ENCODE measurements around the gene HOXA11. TPM values are rescaled to one million over a fixed set of nuclear protein-coding genes. Genes with fewer than 3 reads are reported as not detected.

The HOXA11 gene
- total RNA-seq, 1 donor from 2014 or later: not detected

DNA sequence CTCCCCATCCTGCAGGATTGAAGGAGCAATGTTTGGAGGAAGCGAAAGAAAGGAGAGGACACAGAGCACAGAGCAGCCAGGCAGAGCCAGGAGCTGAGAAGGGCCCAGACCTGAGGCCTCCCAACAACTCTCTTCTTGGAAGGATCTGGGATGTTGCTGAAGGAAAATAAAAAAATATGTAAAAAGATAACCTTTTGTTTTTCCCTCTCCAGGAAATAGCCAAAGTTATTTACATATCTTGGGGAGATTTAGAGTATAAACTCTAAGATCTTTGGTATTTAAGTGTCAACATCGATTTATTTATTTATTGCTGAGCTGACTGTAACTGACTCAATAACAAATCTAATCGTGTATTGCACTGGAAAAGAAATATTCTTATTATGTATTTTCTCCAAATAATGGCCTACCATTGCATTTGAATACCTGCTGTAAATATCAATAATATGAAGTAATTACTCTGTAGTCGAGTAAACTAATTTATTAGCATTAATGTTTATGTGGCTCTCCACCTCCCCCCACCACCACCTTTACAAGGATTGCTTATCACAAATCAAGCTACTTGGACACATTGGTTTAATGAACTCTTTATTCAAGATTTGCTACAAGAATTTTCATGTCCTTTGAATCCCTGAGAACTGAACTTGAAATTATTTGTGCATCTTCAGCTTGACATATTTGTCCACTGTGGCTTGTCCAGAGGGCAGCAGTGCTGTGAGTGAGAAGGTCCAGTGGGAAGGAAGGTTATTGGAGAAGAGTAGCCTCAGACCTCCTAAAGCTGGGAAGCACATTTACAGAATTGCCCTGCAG lies 1.8 kb upstream of the HOXA11 start:
- Mint-ChIP-seq H3K36me3 (ENCODE audit: low read depth) (no peaks in the 10 kb centered on the region), H3K27me3 (ENCODE audit: insufficient read depth) (peaks cover 86% of the 10 kb centered on the region), H3K4me3 (no peak overlapping the region), H3K4me1 (ENCODE audit: low read depth) (no peaks in the 10 kb centered on the region), H3K9me3 (no peaks in the 10 kb centered on the region), H3K27ac (no peak overlapping the region)
- no peak for DNase-seq (ENCODE audit: low spot score)
- intact Hi-C loops (cut with micrococcal nuclease): loop anchor here (5.0 kb wide), 1 partner anchor 55 kb away; the partner anchor contains the start of gene EVX1

DNA sequence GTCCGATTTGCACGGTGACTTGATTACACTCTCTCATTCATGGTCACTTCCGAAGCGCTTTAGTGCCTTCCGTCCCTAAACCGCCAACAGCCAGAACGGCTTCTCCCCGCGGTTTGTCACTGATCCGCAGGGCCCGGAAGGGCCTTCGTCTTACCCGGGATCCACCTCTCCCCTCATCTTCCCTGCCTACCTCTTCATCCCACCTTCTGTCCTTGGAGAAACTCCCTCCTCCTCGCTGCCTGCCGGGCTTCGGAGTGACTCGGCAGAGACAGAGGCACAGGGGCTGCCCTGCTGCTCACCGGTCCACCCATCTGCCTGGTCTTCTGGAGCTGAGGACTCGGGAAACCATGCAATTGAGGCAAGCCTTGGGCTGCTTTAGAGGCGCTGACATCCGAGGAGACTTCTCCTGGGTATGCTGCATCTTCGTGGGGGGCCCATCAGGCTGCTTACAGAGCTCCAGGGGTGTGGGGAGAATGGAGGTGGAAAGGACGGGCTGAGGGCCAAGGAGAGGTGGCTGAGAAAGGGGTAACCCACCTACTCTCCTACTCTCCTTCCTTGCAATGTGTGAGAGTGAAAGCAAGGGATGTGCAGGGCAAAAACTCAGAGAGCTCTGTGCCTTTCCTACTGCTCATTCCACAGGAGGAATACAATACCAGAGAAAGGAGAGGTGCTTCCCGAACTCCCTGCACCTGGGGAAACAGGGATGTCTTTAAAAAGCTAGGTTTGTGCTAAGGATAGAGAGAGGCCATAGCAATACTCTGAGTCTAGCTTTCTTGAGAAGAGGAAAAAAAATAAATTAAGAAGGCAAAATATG lies 1.0 kb upstream of the HOXA11 start:
- Mint-ChIP-seq H3K4me1 (ENCODE audit: low read depth) (no peaks in the 10 kb centered on the region), H3K36me3 (ENCODE audit: low read depth) (no peaks in the 10 kb centered on the region), H3K4me3 (no peak overlapping the region), H3K27ac (peak overlapping the region; percentile 87), H3K27me3 (ENCODE audit: insufficient read depth) (peaks cover 84% of the 10 kb centered on the region), H3K9me3 (no peaks in the 10 kb centered on the region)
- no peak for DNase-seq (ENCODE audit: low spot score)
- intact Hi-C loops (cut with micrococcal nuclease): loop anchor here (1.0 to 5.0 kb wide), 4 partner anchors 13 to 56 kb away; partner anchors contain the start of genes EVX1 and HOXA3

DNA sequence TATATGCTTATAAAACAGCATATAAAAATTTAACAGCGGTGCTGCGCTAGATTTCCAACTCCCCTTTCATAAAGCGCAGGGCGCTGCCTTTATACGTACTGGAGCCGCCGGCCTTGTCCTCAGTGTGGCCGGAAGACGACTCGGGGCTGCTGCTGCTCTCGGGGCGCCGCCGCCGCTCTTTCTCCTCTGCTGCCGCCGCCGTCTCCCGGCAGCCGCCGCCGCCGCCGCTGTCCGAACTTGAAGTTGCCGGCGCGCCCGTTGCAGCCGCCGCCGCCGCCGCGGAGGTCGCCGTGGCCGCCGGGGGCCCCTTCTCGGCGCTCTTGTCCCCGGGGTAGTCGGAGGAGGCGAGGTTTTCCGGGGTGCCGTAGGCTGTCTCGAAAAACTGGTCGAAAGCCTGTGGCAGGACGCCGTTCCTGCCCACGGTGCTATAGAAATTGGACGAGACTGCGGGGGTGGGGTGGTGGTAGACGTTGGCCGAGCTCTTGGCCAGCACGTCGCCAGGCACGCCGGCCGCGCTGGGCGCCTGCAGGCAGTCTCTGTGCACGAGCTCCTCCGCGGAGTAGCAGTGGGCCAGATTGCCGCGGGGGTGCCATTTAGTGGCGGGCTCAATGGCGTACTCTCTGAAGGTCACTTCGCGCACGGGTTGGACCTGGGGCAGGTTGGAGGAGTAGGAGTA lies 557 bp downstream of the HOXA11 start:
- H3K9me3 Mint-ChIP-seq: no peaks in the 10 kb centered on the region
- intact Hi-C loops (cut with micrococcal nuclease): loop anchor here (1.0 to 5.0 kb wide), 6 partner anchors 10 to 58 kb away; partner anchors contain the start of genes EVX1, HOXA10 and HOXA3
- peaks cover 81% of the 10 kb centered on the region for H3K27me3 Mint-ChIP-seq (ENCODE audit: insufficient read depth)
- no peak overlapping the region for H3K4me3 Mint-ChIP-seq
- no peaks in the 10 kb centered on the region for H3K36me3 Mint-ChIP-seq (ENCODE audit: low read depth)
- DNase-seq (ENCODE audit: low spot score): no peak
- peak overlapping the region; percentile 87 for H3K27ac Mint-ChIP-seq
- H3K4me1 Mint-ChIP-seq (ENCODE audit: low read depth): peaks cover 5% of the 10 kb centered on the region

DNA sequence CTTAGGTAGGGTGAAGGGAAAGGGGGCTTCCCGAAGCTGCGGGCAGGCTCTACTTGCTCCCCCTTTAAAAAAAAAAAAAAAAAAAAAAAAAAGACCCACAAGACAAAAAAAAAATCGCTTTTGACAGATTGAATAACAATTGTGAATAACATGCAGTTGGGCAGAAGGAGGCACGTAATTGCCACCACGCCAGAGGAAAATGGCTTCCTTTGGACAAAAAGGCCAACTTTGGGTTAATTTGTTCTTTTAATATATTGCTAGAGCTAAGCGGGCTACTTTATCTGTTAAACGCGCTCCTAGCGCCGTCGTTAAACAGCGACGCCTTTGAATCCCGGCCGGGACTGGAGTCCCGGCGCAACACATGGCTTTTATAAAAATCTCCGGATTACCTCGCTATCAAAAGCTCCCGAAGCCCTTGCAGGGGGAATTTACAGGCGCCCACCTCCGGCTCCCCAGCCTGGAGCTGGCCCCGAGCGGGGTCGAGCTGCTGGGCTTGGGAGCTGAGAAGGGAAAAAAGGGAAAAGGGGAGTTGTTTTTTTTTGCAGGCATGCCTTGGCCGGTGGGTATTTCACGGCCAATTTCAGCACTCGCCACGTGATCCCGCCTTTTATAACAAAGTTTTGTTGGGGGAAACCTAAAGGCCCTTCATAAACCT lies 1.2 kb downstream of the HOXA11 start:
- Mint-ChIP-seq H3K27me3 (ENCODE audit: insufficient read depth) (peaks cover 84% of the 10 kb centered on the region), H3K4me3 (peak overlapping the region; percentile 26), H3K4me1 (ENCODE audit: low read depth) (peaks cover 9% of the 10 kb centered on the region), H3K27ac (peak overlapping the region; percentile 40), H3K9me3 (no peaks in the 10 kb centered on the region), H3K36me3 (ENCODE audit: low read depth) (no peaks in the 10 kb centered on the region)
- DNase-seq (ENCODE audit: low spot score): no peak
- intact Hi-C loops (cut with micrococcal nuclease): loop anchor here (1.0 to 2.0 kb wide), 4 partner anchors 10 to 25 kb away; partner anchors contain the start of gene HOXA10

DNA sequence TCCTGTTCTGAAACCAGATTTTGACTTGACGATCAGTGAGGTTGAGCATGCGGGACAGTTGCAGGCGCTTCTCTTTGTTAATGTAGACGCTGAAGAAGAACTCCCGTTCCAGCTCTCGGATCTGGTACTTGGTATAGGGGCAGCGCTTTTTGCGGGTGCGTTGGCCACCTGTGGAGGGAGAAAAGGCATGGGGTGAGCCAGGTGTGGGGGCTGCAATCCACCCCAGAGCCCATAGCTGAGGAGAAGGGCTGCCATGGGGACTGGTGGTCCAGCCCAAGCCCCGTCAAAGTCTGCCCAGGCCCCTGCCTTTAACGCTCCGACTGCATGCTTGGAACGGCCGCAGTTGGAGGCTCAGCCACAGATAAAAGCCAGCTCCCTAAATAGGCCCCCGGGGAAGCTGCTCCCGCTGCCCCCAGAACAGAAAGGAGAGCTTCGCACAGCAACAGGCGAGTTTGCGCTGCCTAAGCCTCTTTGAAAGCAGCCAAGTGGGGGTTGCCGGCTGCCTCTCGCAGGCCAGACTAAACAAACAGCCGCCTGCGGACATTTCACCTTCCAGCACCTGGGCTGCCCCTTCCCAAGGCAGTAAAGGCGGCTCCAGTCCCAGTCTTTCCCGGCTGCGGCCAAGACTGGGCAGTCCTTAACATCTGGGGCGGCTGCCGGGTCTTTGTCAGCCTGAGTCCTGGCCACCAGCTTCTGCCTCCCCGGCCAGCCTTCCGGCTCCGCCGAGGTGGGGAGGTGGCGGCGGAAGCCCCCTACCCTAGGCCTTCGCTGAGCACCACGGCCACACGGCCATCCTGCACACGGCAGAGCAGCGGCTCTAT lies 2.0 kb downstream of the HOXA11 start:
- intact Hi-C loops (cut with micrococcal nuclease): no loop called here

DNA sequence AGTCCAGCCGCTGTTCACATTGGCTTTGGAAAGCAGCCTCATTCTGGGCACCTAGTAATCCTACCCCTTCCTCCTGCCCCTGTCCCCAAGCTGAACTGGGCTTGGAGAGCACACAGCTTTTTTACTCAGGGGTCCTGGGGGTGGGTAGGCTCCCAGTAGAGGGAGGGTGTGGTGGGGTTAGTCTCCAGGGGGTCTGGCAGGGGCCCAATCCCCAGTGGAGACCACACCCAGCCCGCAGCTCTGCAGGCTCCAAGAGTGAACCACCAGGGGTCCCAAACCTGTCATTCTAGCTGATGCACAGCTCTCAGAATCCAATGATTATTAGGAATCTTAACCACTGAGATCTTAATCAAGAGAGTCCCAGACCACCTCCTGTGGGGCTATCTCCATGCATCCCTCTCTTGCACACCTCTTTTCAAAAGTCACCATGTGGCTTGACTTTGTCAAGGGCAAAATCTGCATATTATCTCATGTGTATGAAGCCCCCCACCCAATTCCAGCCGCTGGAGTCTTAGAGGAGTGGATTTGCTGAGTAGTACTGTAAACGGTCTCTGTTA lies 2.7 kb downstream of the HOXA11 start:
- no peak overlapping the region for H3K4me3 Mint-ChIP-seq
- peaks cover 9% of the 10 kb centered on the region for H3K4me1 Mint-ChIP-seq (ENCODE audit: low read depth)
- H3K27me3 Mint-ChIP-seq (ENCODE audit: insufficient read depth): peaks cover 83% of the 10 kb centered on the region
- DNase-seq (ENCODE audit: low spot score): no peak
- H3K36me3 Mint-ChIP-seq (ENCODE audit: low read depth): no peaks in the 10 kb centered on the region
- H3K27ac Mint-ChIP-seq: no peak overlapping the region
- intact Hi-C loops (cut with micrococcal nuclease): no loop called here
- no peaks in the 10 kb centered on the region for H3K9me3 Mint-ChIP-seq

More for the DNA sequence above, 2.0 kb downstream of the HOXA11 start:
- no peak overlapping the region for H3K4me3 Mint-ChIP-seq
- H3K36me3 Mint-ChIP-seq (ENCODE audit: low read depth): no peaks in the 10 kb centered on the region
- peaks cover 9% of the 10 kb centered on the region for H3K4me1 Mint-ChIP-seq (ENCODE audit: low read depth)
- peaks cover 83% of the 10 kb centered on the region for H3K27me3 Mint-ChIP-seq (ENCODE audit: insufficient read depth)
- DNase-seq (ENCODE audit: low spot score): no peak
- H3K27ac Mint-ChIP-seq: peak overlapping the region; percentile 40
- no peaks in the 10 kb centered on the region for H3K9me3 Mint-ChIP-seq

DNA sequence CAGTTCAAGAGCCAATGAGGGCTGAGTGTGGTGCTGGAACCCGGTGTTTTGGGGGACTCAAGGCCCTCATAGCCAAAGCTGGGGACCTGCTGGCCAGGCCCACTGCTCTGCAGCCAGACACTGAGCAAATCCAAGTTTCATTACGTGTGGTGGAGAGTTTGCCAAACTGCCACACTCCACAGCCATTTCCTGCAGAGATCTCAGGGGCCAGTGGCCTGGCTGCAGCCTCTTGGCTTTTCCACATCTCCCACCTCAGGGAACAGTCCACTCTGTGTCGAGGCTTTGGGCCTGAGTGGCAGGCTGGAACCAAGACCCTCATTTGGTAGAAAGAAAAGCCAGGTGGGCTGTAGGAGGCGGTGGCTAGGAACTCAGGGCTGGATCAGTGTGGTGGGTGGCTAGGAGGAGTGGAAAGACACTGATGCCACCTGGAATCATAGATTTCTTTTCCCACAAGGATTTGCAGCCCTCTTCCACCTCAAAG lies 3.2 kb downstream of the HOXA11 start:
- H3K27me3 Mint-ChIP-seq (ENCODE audit: insufficient read depth): peaks cover 79% of the 10 kb centered on the region
- H3K4me3 Mint-ChIP-seq: no peak overlapping the region
- H3K36me3 Mint-ChIP-seq (ENCODE audit: low read depth): no peaks in the 10 kb centered on the region
- DNase-seq (ENCODE audit: low spot score): no peak
- intact Hi-C loops (cut with micrococcal nuclease): no loop called here
- H3K27ac Mint-ChIP-seq: no peak overlapping the region
- H3K9me3 Mint-ChIP-seq: no peaks in the 10 kb centered on the region
- peaks cover 9% of the 10 kb centered on the region for H3K4me1 Mint-ChIP-seq (ENCODE audit: low read depth)

DNA sequence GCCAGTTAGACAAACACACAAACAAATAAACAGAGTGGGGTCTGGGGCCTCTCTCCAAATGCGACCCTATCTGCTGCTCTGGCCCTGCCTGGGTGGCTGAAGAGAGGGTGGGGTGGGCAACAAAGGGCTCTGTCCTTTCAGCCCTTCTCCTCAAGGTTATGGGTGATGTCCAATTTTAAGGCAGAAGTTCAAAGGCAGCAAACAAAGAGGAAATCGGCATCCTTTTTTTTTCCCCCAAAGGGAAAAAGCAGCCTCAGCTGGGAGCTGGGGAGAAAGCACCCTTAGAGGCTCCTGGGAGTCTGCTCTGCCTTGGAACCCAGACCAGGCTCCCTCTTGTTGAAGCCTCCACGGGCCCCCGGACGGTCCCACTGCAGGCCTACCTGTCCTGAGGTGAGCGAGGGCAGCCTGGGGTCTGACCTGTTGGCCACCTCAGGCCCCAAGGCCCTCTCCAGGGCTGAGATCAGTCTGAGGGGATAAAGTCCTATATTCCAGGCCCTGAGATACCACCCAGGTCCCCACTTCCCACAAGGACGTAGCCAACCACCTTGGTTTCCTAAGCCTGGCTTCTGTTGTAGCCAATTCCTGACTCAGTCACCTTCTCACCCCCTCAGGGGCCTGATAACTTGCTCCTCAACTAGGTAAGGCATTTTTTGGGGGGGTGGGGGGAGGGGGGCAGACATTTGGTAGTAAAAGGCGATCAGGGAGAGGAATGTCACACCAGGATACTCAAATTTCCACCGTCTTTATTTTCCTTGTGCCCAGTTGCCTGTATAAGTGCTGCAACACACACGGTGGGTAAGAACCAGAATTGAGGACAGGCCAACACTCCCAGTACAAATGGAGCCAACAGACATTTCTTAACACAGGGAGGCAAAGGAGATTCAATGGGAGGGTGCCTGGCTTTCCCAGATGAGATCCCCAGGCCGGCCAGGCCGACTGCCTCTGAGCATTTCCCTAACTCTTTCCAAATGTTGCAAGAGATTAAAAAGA lies 4.3 kb downstream of the HOXA11 start:
- H3K4me3 Mint-ChIP-seq: no peak overlapping the region
- H3K27me3 Mint-ChIP-seq (ENCODE audit: insufficient read depth): peaks cover 69% of the 10 kb centered on the region
- peaks cover 9% of the 10 kb centered on the region for H3K4me1 Mint-ChIP-seq (ENCODE audit: low read depth)
- H3K27ac Mint-ChIP-seq: no peak overlapping the region
- no peaks in the 10 kb centered on the region for H3K36me3 Mint-ChIP-seq (ENCODE audit: low read depth)
- H3K9me3 Mint-ChIP-seq: no peaks in the 10 kb centered on the region
- intact Hi-C loops (cut with micrococcal nuclease): no loop called here
- DNase-seq (ENCODE audit: low spot score): no peak

DNA sequence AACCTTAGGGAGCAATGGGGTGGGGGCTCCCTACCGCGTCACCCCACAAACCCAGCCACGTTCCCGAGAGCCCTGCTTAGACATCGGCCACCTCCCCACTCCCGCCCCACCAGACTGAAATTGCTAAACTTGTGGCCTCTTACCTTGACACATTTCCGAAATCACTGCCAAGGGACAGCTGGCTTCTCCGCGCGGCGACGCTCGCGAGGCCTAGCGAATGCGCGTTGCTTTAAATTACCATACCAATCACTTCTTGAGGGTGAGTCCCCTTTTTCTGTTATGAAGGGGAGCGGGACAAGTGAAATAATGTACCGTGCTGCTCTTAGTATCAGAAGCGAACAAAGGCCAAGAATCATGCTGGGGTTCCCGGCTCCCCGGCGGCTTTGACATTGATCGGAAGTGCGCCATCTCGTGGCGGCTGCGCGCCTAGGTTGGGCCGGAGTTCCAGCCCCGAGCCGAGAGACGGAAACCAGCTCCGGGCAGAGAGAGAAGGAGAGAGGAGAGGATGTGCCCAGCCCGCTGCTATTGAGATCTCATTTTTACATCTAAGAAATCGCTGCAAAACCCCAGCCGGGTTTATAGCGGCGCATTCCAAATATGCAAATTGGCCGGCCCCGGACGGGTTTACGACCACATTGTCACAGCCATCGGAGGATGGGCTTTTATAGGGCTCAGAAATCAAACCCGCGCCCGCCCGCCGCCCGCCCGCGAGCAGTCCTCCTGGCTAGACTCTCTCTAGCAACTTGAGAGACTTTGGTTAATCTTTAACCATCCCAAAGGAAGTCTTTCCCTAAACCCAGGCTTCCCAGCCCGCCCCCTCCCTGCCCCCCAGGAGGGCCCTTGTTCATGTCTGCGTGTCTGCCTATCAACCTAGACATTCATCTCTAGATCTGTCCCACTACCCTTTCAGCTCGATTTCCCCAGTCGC lies 5.3 kb downstream of the HOXA11 start:
- no peak overlapping the region for H3K4me3 Mint-ChIP-seq
- H3K36me3 Mint-ChIP-seq (ENCODE audit: low read depth): no peaks in the 10 kb centered on the region
- peaks cover 9% of the 10 kb centered on the region for H3K4me1 Mint-ChIP-seq (ENCODE audit: low read depth)
- H3K27ac Mint-ChIP-seq: no peak overlapping the region
- DNase-seq (ENCODE audit: low spot score): peak; percentile 33
- intact Hi-C loops (cut with micrococcal nuclease): no loop called here
- H3K9me3 Mint-ChIP-seq: no peaks in the 10 kb centered on the region
- peaks cover 66% of the 10 kb centered on the region for H3K27me3 Mint-ChIP-seq (ENCODE audit: insufficient read depth)

DNA sequence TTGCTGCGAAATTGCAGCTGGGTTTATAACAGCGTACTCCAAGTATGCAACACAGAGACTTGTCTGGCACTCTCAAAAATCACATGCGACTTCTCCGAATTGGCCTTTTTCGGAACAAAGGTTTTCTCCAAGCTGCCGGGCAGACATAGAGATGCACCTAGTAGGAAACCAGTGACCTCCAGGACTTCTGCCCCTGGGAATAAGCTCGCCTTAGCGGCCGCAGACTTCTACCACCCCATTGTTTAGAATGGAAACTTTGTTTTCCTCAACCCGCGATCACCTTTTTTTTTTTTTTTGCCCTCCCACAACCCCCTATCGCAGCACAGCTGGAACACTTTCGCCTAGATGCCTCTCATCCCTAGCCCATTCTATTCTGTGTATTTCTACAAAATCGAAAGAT lies 6.0 kb downstream of the HOXA11 start:
- no peak for DNase-seq (ENCODE audit: low spot score)
- H3K27me3 Mint-ChIP-seq (ENCODE audit: insufficient read depth): peaks cover 66% of the 10 kb centered on the region

More for the DNA sequence above, 6.0 kb downstream of the HOXA11 start:
- no peak overlapping the region for H3K27ac Mint-ChIP-seq
- peaks cover 9% of the 10 kb centered on the region for H3K4me1 Mint-ChIP-seq (ENCODE audit: low read depth)
- H3K9me3 Mint-ChIP-seq: no peaks in the 10 kb centered on the region
- no peaks in the 10 kb centered on the region for H3K36me3 Mint-ChIP-seq (ENCODE audit: low read depth)
- intact Hi-C loops (cut with micrococcal nuclease): no loop called here
- H3K4me3 Mint-ChIP-seq: no peak overlapping the region

Measured in activated T-helper 1 cell treated with anti-CD3 and anti-CD28 coated beads, Interleukin-12 subunit alpha, Interleukin-12 subunit beta, Interleukin-2, Interleukin-4 antibody, amounts not matched to agents 30 ng/mL and 10 ng/mL and 1 ng/mL, durations not matched to agents 14 hours and 24 hours and 36 hours (primary cell).